Measurements from ENCODE around the gene PODN.

The PODN gene

GRCh38 chr1:53075206-53075605 is 13.2 kb downstream of the PODN start:
- DNase-seq (ENCODE audit: low read depth): no peak

GRCh38 chr1:53075761-53076163 is 13.7 kb downstream of the PODN start:
- DNase-seq (ENCODE audit: low read depth): no peak

GRCh38 chr1:53076165-53076564 is 14.2 kb downstream of the PODN start:
- no peak for DNase-seq (ENCODE audit: low read depth)

GRCh38 chr1:53076721-53077598 is 14.9 kb downstream of the PODN start:
- no peak for DNase-seq (ENCODE audit: low read depth)

- DNase-seq (ENCODE audit: low read depth): no peak
Measured at GRCh38 chr1:53077599-53077965, 15.6 kb downstream of the PODN start.

- no peak for DNase-seq (ENCODE audit: low read depth)
Measured at GRCh38 chr1:53078333-53079101, 16.5 kb downstream of the PODN start.

- no peak for DNase-seq (ENCODE audit: low read depth)
Measured at GRCh38 chr1:53079251-53079650, 17.2 kb downstream of the PODN start.

- no peak for DNase-seq (ENCODE audit: low read depth)
Measured at GRCh38 chr1:53080041-53080440, 18.0 kb downstream of the PODN start.

- no peak for DNase-seq (ENCODE audit: low read depth)
Measured at GRCh38 chr1:53080769-53081168, 18.8 kb downstream of the PODN start.

GRCh38 chr1:53081384-53082066 is 19.5 kb downstream of the PODN start:
- DNase-seq (ENCODE audit: low read depth): no peak

- DNase-seq (ENCODE audit: low read depth): no peak
Measured at GRCh38 chr1:53082826-53083455, 20.9 kb downstream of the PODN start.

GRCh38 chr1:53083636-53084588 is 21.9 kb downstream of the PODN start:
- no peak for DNase-seq (ENCODE audit: low read depth)

- no peak for DNase-seq (ENCODE audit: low read depth)
Measured at GRCh38 chr1:53084589-53084971, 22.6 kb downstream of the PODN start.

- DNase-seq (ENCODE audit: low read depth): no peak
Measured at GRCh38 chr1:53085405-53085804, 23.4 kb downstream of the PODN start.

GRCh38 chr1:53086491-53087070 is 24.6 kb downstream of the PODN start:
- no peak for DNase-seq (ENCODE audit: low read depth)

- DNase-seq (ENCODE audit: low read depth): no peak
Measured at GRCh38 chr1:53087332-53088285, 25.6 kb downstream of the PODN start.

- no peak for DNase-seq (ENCODE audit: low read depth)
Measured at GRCh38 chr1:53088616-53089300, 26.7 kb downstream of the PODN start.

GRCh38 chr1:53089478-53090226 is 27.6 kb downstream of the PODN start:
- no peak for DNase-seq (ENCODE audit: low read depth)
